Measurements from ENCODE around the gene EXD3.

EXD3 gene

DNA sequence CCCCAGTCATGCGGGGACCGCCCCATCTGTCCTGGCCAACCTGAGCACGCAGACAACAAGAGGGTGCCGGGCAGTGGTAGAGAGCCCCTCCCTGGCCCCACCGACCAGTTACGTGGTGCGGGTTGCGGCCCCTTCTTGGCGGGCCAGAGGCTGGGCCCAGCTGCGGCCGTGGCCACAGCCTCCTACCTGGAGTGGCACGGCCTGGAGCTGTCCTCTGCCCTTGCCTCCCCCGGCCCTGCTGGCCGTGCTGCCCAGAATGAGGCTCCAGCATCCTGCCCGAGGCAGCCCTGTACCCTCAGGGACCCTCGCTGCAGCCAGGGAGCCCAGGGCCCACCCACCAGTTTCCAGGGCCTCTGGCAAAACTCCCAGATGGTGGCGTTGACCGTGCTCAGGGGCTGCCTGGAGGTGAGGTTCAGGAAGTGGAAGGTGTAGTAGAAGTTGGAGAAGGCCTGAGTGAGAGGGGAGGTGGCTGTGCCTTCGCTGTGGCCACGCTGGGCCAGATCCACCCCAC lies 12.5 kb upstream of the EXD3 start:
- DNase-seq (ENCODE audit: insufficient read length, low spot score) = no peak
- TF ChIP-seq POLR2A (IDR thresholded peaks at IDR 0.05; ENCODE audit: low read depth, low read length) = no peak
- no peak for FAIRE-seq

DNA sequence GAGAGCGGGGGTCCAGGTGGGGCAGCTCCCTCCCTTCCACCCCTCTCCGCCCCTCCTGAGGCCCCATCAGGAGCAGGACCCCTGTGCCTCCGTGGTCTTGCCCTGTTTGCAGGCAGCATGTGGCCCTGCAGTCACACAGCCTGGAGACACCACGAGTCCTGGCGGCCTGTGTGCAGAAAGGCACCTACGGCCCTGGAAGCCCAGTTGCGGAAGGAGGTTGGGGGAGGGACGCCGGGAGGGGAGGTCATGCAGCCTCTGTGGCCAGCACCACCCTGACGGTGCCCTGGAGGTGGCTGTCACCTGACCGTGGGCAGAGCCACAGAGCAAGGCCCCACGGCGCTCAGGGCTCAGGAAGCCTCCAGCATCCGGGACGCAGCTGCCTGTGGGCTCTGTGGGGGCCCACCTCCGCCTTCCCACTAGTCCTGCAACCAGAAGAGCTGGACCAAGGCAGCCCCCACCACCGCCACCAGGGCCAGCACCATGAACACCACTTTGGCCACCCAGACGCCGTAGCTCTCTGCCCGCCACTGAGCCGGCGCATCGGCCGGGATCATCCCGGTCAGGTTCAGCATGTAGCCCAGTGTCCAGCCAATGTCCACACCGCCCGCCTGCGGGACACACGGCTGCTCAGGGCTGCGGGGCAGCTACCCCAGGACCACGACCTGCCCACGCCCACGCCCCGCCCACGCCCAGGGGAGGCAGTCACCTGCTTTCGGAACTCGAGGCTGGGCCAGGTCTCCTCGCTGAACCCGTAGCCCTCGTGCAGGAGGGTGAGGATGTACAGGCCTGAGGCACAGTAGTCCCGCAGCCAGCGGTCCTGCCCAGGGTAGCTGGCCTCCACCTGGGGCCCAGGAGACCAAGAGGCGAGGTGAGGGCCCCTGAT lies 11.8 kb upstream of the EXD3 start:
- FAIRE-seq = no peak
- no peak for TF ChIP-seq POLR2A (IDR thresholded peaks at IDR 0.05; ENCODE audit: low read depth, low read length)
- DNase-seq (ENCODE audit: insufficient read length, low spot score) = no peak

DNA sequence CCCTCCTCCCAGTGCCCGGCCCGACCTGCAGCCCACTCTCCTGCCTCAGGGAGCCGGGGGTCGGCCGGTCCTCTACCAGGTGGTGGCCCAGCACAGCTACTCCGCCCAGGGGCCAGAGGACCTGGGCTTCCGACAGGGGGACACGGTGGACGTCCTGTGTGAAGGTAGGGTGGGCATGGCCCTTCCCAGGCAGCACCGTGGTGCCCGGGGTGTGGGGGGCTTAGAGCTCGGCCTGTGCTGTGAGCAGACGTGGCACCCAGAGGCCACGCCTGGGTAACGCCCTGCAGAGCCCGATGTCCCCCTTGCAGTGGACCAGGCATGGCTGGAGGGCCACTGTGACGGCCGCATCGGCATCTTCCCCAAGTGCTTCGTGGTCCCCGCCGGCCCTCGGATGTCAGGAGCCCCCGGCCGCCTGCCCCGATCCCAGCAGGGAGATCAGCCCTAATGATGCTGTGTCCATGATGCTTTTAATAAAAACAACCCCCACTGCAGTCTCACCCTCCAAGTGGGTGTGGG lies 11.0 kb upstream of the EXD3 start:
- DNase-seq (ENCODE audit: insufficient read length, low spot score) (no peak), FAIRE-seq (no peak)
- TF ChIP-seq POLR2A (IDR thresholded peaks at IDR 0.05; ENCODE audit: low read depth, low read length) = no peak

DNA sequence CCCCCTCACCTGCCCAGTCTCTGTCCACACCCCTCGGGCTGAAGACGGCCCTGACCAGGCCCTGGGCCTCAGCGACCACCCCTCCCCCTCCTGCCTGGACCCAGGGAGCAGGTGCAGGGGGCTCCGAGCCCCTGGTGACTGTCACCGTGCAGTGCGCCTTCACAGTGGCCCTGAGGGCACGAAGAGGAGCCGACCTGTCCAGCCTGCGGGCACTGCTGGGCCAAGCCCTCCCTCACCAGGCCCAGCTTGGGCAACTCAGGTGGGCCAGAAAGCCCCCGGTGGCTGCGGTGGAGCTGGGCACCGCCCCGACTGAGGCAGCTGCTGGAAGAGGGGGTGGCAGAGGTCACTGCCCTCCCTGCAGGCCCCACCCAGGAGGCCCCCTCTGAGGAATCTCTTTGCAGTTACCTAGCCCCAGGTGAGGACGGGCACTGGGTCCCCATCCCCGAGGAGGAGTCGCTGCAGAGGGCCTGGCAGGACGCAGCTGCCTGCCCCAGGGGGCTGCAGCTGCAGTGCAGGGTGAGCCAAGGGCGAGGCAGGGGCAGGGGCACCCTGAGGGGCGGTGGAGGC lies 10.5 kb upstream of the EXD3 start:
- DNase-seq (ENCODE audit: insufficient read length, low spot score) (no peak), FAIRE-seq (no peak)
- no peak for TF ChIP-seq POLR2A (IDR thresholded peaks at IDR 0.05; ENCODE audit: low read depth, low read length)

GRCh38 chr9:137432687-137433348 lies 9.9 kb upstream of the EXD3 start:
- DNase-seq (ENCODE audit: insufficient read length, low spot score) = no peak
- no peak for FAIRE-seq
- no peak for TF ChIP-seq POLR2A (IDR thresholded peaks at IDR 0.05; ENCODE audit: low read depth, low read length)

DNA sequence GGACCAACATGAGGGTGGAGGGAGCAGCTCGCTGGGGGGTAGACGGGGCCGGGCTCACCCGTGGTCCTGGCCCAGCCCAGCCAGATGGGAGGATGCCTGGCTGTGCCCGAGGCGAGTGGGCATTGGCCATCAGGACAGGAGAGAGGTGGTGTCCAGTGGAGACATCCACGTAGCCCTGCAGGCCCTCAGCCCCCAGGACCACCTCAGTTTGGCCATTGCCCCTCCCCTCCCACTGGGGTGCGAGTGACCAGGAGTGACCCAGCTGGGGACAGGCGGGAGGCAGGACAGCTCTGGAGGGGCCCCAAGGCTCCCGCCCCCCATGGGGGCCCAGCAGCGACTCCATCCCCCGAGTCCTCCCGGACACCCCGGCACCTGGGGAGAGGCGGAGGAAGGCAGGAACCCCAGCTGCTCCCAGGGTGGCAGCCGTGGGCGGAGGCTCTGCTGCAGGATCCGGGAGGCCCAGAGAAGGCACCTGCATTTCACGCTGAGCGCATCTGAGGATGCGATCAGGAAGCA lies 8.5 kb upstream of the EXD3 start:
- FAIRE-seq = no peak
- TF ChIP-seq POLR2A (IDR thresholded peaks at IDR 0.05; ENCODE audit: low read depth, low read length) = no peak
- DNase-seq (ENCODE audit: insufficient read length, low spot score) = no peak

DNA sequence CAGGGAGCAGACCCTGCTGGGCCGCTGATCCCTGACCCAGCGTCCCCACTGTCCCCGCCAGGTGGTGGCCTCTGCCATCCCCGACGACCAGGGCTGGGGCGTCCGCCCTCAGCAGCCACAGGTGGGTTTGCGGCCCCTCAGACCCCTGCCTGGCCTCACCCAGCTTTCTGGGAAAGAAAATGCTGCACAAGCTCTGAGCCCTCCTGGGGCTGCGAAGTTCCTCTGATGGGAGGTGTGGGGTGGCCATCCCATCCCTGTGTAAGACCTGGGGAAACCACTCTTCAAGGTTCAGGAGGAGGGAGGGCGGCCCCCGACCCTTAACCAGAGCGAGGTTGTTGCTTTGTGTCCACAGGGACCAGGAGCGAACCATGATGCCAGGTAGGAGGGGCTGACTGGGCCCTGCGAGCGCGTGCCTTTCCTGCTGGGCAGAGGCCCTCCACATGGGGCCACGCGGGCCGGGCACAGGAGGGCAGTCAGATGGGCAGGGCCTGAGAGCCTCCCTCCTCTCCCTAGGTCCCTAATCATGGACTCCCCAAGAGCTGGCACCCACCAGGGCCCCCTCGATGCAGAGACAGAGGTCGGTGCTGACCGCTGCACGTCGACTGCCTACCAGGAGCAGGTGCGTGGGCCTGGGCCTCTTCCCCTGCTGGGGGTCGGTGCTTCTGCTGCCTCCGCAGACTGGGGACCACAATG lies 7.9 kb upstream of the EXD3 start:
- no peak for FAIRE-seq
- no peak for TF ChIP-seq POLR2A (IDR thresholded peaks at IDR 0.05; ENCODE audit: low read depth, low read length)
- no peak for DNase-seq (ENCODE audit: insufficient read length, low spot score)

- DNase-seq (ENCODE audit: insufficient read length, low spot score) (no peak), FAIRE-seq (no peak)
- no peak for TF ChIP-seq POLR2A (IDR thresholded peaks at IDR 0.05; ENCODE audit: low read depth, low read length)
These were observed 7.2 kb upstream of the EXD3 start for GRCh38 chr9:137429974-137430722.

GRCh38 chr9:137429546-137429890 lies 6.6 kb upstream of the EXD3 start:
- DNase-seq (ENCODE audit: insufficient read length, low spot score) = no peak
- no peak for TF ChIP-seq POLR2A (IDR thresholded peaks at IDR 0.05; ENCODE audit: low read depth, low read length)
- no peak for FAIRE-seq

GRCh38 chr9:137428841-137429545 lies 6.0 kb upstream of the EXD3 start:
- DNase-seq (ENCODE audit: insufficient read length, low spot score) (no peak), FAIRE-seq (no peak)
- no peak for TF ChIP-seq POLR2A (IDR thresholded peaks at IDR 0.05; ENCODE audit: low read depth, low read length)

GRCh38 chr9:137428311-137428630 lies 5.3 kb upstream of the EXD3 start:
- TF ChIP-seq POLR2A (IDR thresholded peaks at IDR 0.05; ENCODE audit: low read depth, low read length) = no peak
- DNase-seq (ENCODE audit: insufficient read length, low spot score) (no peak), FAIRE-seq (no peak)

DNA sequence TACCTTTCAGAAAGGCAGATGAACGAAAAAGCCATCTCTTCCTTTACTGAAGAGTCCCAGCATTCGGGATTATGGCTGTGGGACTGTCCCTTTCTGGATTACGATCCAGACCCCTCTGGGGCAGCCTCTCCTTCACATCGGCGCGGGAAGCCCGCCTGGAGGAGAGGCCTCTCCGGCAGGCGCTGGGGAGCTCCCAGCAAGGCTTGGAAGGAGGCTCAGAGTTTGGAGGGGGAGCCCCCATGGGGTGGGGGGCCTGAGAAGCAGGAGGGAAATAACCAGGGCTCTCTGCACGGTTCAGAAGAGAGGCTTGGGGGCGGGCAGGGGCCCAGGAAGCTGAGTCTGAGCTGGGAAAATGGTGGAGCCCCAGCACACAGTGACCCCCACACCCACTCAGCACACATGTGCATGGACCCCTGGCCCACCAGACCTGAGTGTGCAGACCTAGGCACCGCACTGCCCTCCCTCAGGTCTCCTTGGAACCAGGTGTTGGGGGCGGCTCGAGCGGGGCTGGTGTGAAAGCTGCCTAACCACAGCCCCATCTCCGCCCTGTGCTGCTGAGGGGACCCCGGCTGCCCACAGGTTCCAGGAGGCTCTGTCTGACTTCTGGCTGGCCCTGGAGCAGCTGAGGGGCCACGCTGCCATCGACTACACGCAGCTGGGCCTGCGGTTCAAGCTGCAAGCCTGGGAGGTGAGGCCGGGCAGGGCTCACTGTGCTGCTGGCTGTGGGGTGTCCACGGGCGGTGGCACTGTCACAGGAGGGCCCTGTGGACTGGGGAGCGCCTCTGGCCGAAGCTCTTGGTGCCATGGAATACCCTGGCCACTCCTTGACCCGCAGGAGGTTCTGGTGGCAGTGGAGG lies 4.7 kb upstream of the EXD3 start:
- DNase-seq (ENCODE audit: insufficient read length, low spot score) = no peak
- no peak for TF ChIP-seq POLR2A (IDR thresholded peaks at IDR 0.05; ENCODE audit: low read depth, low read length)
- FAIRE-seq = no peak

All from H54 (cell line).